Skeletal muscle satellite cell (primary cell): ENCODE data around the gene SARNP.

ENCODE experiments used
- H3K27me3 ChIP-seq: 2 replicates; pipeline ENCODE4 v1.7.0; 2013; ENCODE audit warnings: low read length; ENCODE audit not compliant: control insufficient read depth, insufficient read depth
- H3K36me3 ChIP-seq: 2 replicates; pipeline ENCODE4 v1.7.0; 2013; ENCODE audit warnings: mild to moderate bottlenecking, control low read depth, low read length; ENCODE audit not compliant: insufficient read depth
- H3K4me1 ChIP-seq: 2 replicates; pipeline ENCODE4 v1.7.0; 2013; ENCODE audit warnings: low read length; ENCODE audit not compliant: control insufficient read depth, insufficient read depth
- H3K4me2 ChIP-seq: 2 replicates; pipeline ENCODE4 v1.7.0; 2013; ENCODE audit warnings: mild to moderate bottlenecking, low read length
- H3K4me3 ChIP-seq: 2 replicates; pipeline ENCODE4 v1.7.0; 2013; ENCODE audit warnings: low read length
- H3K9ac ChIP-seq: 2 replicates; pipeline ENCODE4 v1.7.0; 2013; ENCODE audit warnings: mild to moderate bottlenecking, low read depth, low read length, moderate library complexity
- H3K9me3 ChIP-seq: replicated peaks from 2 replicates; pipeline ENCODE4 v1.7.0; 2013; ENCODE audit warnings: mild to moderate bottlenecking, control low read depth, low read length

Gene SARNP

GRCh38 chr12:55727643-55728185, 89.8 kb downstream of the SARNP start:
- H3K9me3 ChIP-seq, result no peaks in the 10 kb centered on the region
- peak overlapping the region; percentile 95 for H3K9ac ChIP-seq
- H3K27me3 ChIP-seq, result no peaks in the 10 kb centered on the region
- H3K4me2 ChIP-seq, result peak overlapping the region; percentile 98
- H3K36me3 ChIP-seq, result peaks cover 51% of the 10 kb centered on the region
- H3K4me1 ChIP-seq, result peaks cover 52% of the 10 kb centered on the region
- peak overlapping the region; percentile 81 for H3K4me3 ChIP-seq

- Histone ChIP-seq H3K4me3 (peak overlapping the region; percentile 81), H3K9ac (peak overlapping the region; percentile 95), H3K9me3 (no peaks in the 10 kb centered on the region), H3K36me3 (peaks cover 51% of the 10 kb centered on the region), H3K27me3 (no peaks in the 10 kb centered on the region), H3K4me1 (peaks cover 56% of the 10 kb centered on the region), H3K4me2 (peak overlapping the region; percentile 98)
Measured at GRCh38 chr12:55726971-55727370, 90.6 kb downstream of the SARNP start.

GRCh38 chr12:55725556-55725955, 92.0 kb downstream of the SARNP start:
- Histone ChIP-seq H3K36me3 (peaks cover 51% of the 10 kb centered on the region), H3K27me3 (no peaks in the 10 kb centered on the region), H3K4me3 (peak overlapping the region; percentile 81), H3K4me1 (peaks cover 61% of the 10 kb centered on the region), H3K4me2 (peak overlapping the region; percentile 98), H3K9ac (peak overlapping the region; percentile 95), H3K9me3 (no peaks in the 10 kb centered on the region)

GRCh38 chr12:55724940-55725309, 92.6 kb downstream of the SARNP start:
- Histone ChIP-seq H3K4me3 (peak overlapping the region; percentile 81), H3K27me3 (no peaks in the 10 kb centered on the region), H3K36me3 (peaks cover 51% of the 10 kb centered on the region), H3K9me3 (no peaks in the 10 kb centered on the region), H3K9ac (peak overlapping the region; percentile 95), H3K4me1 (peaks cover 64% of the 10 kb centered on the region), H3K4me2 (peak overlapping the region; percentile 98)

- Histone ChIP-seq H3K27me3 (no peaks in the 10 kb centered on the region), H3K9ac (peak overlapping the region; percentile 95), H3K4me2 (peak overlapping the region; percentile 98), H3K4me1 (peaks cover 70% of the 10 kb centered on the region), H3K36me3 (peaks cover 51% of the 10 kb centered on the region), H3K4me3 (peak overlapping the region; percentile 81), H3K9me3 (no peaks in the 10 kb centered on the region)
Measured at GRCh38 chr12:55724226-55724939, 93.1 kb downstream of the SARNP start.

- Histone ChIP-seq H3K4me3 (peak overlapping the region; percentile 5), H3K36me3 (peaks cover 51% of the 10 kb centered on the region), H3K27me3 (no peaks in the 10 kb centered on the region), H3K4me1 (peaks cover 77% of the 10 kb centered on the region), H3K9ac (peak overlapping the region; percentile 27), H3K4me2 (peak overlapping the region; percentile 98), H3K9me3 (no peaks in the 10 kb centered on the region)
Measured at GRCh38 chr12:55723516-55724225, 93.9 kb downstream of the SARNP start.

GRCh38 chr12:55722948-55723347, 94.6 kb downstream of the SARNP start:
- Histone ChIP-seq H3K4me1 (peaks cover 84% of the 10 kb centered on the region), H3K36me3 (peaks cover 49% of the 10 kb centered on the region), H3K9ac (peak overlapping the region; percentile 27), H3K4me2 (peak overlapping the region; percentile 98), H3K9me3 (no peaks in the 10 kb centered on the region), H3K27me3 (no peaks in the 10 kb centered on the region), H3K4me3 (no peak overlapping the region)

- Histone ChIP-seq H3K4me3 (peak overlapping the region; percentile 58), H3K9me3 (no peaks in the 10 kb centered on the region), H3K36me3 (peaks cover 37% of the 10 kb centered on the region), H3K27me3 (no peaks in the 10 kb centered on the region), H3K4me2 (peak overlapping the region; percentile 75), H3K4me1 (peaks cover 92% of the 10 kb centered on the region), H3K9ac (peak overlapping the region; percentile 47)
Measured at GRCh38 chr12:55721601-55722213, 95.8 kb downstream of the SARNP start.

GRCh38 chr12:55720894-55721444, 96.6 kb downstream of the SARNP start:
- peak overlapping the region; percentile 76 for H3K9ac ChIP-seq
- peaks cover 30% of the 10 kb centered on the region for H3K36me3 ChIP-seq
- no peaks in the 10 kb centered on the region for H3K27me3 ChIP-seq
- no peaks in the 10 kb centered on the region for H3K9me3 ChIP-seq
- peak overlapping the region; percentile 83 for H3K4me2 ChIP-seq
- peaks cover 90% of the 10 kb centered on the region for H3K4me1 ChIP-seq
- peak overlapping the region; percentile 65 for H3K4me3 ChIP-seq

GRCh38 chr12:55720071-55720564, 97.4 kb downstream of the SARNP start, which contains the start of gene RDH5:
Gene RDH5 (plus strand): TSS chr12:55720393. CDS start chr12:55721185, 792 bp downstream.
- Histone ChIP-seq H3K9me3 (no peaks in the 10 kb centered on the region), H3K36me3 (peaks cover 21% of the 10 kb centered on the region), H3K4me1 (peaks cover 88% of the 10 kb centered on the region), H3K27me3 (no peaks in the 10 kb centered on the region), H3K4me3 (peak within 1 kb of the TSS; percentile 65), H3K9ac (peak within 1 kb of the TSS; percentile 76), H3K4me2 (peak within 1 kb of the TSS; percentile 89)

- Histone ChIP-seq H3K9me3 (no peaks in the 10 kb centered on the region), H3K9ac (peak overlapping the region; percentile 27), H3K4me2 (peak overlapping the region; percentile 89), H3K27me3 (no peaks in the 10 kb centered on the region), H3K4me1 (peaks cover 83% of the 10 kb centered on the region), H3K4me3 (peak overlapping the region; percentile 65), H3K36me3 (peaks cover 14% of the 10 kb centered on the region)
Measured at GRCh38 chr12:55719371-55719770, 98.2 kb downstream of the SARNP start.
